ENCODE data around the gene EOLA2.

EOLA2 gene

GRCh38 chrX:149939905-149940673 lies 1.8 kb upstream of the EOLA2 start (continued):
- TF ChIP-seq CTCF (tag by site-specific recombination; IDR thresholded peaks at IDR 0.05), result no peak; the same call in 1 of the 2 replicates
- TF ChIP-seq SCRT2 (tag by site-specific recombination; IDR thresholded peaks at IDR 0.05), result no peak
- TF ChIP-seq, protein P1, sequence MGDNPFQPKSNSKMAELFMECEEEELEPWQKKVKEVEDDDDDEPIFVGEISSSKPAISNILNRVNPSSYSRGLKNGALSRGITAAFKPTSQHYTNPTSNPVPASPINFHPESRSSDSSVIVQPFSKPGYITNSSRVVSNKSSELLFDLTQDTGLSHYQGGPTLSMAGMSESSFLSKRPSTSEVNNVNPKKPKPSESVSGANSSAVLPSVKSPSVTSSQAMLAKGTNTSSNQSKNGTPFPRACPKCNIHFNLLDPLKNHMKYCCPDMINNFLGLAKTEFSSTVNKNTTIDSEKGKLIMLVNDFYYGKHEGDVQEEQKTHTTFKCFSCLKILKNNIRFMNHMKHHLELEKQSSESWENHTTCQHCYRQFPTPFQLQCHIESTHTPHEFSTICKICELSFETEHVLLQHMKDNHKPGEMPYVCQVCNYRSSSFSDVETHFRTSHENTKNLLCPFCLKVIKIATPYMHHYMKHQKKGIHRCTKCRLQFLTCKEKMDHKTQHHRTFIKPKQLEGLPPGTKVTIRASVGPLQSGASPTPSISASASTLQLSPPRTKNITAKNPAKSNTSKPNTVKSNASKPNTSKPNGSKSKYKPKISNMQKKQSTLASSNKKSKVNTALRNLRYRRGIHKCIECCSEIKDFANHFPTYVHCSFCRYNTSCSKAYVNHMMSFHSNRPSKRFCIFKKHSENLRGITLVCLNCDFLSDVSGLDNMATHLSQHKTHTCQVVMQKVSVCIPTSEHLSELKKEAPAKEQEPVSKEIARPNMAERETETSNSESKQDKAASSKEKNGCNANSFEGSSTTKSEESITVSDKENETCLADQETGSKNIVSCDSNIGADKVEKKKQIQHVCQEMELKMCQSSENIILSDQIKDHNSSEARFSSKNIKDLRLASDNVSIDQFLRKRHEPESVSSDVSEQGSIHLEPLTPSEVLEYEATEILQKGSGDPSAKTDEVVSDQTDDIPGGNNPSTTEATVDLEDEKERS (tag by site-specific recombination; IDR thresholded peaks at IDR 0.05), result no peak
- no peak for TF ChIP-seq ZNF777 (tag by site-specific recombination; IDR thresholded peaks at IDR 0.05; ENCODE audit: borderline replicate concordance)
- no peak for TF ChIP-seq ZNF521 (tag by site-specific recombination; IDR thresholded peaks at IDR 0.05)
- TF ChIP-seq, protein P2, sequence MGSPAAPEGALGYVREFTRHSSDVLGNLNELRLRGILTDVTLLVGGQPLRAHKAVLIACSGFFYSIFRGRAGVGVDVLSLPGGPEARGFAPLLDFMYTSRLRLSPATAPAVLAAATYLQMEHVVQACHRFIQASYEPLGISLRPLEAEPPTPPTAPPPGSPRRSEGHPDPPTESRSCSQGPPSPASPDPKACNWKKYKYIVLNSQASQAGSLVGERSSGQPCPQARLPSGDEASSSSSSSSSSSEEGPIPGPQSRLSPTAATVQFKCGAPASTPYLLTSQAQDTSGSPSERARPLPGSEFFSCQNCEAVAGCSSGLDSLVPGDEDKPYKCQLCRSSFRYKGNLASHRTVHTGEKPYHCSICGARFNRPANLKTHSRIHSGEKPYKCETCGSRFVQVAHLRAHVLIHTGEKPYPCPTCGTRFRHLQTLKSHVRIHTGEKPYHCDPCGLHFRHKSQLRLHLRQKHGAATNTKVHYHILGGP (tag by site-specific recombination; IDR thresholded peaks at IDR 0.05), result no peak
- peak; percentile 88 for TF ChIP-seq KLF7 (tag by site-specific recombination; IDR thresholded peaks at IDR 0.05; ENCODE audit: borderline replicate concordance)
- no peak; the same call in 1 of the 2 replicates for TF ChIP-seq ZNF146 (tag by site-specific recombination; IDR thresholded peaks at IDR 0.05)
- TF ChIP-seq SALL2 (tag by site-specific recombination; IDR thresholded peaks at IDR 0.05; ENCODE audit: borderline replicate concordance), result no peak
- TF ChIP-seq ATF2 (tag by site-specific recombination; IDR thresholded peaks at IDR 0.05; ENCODE audit: low read depth), result no peak
- no peak for TF ChIP-seq ZNF114 (tag by site-specific recombination; IDR thresholded peaks at IDR 0.05)
- 0 out of 2 replicates have a peak, but pooled peaks have one; percentile 32 for TF ChIP-seq ZNF692 (tag by site-specific recombination; IDR thresholded peaks at IDR 0.05)
- no peak for TF ChIP-seq ZNF211 (tag by site-specific recombination; IDR thresholded peaks at IDR 0.05; ENCODE audit: low read depth)
- TF ChIP-seq ZSCAN23 (tag by site-specific recombination; IDR thresholded peaks at IDR 0.05), result no peak
- TF ChIP-seq ZIC2 (tag by site-specific recombination; IDR thresholded peaks at IDR 0.05), result peak; percentile 14; the same call in 1 of the 2 replicates
- no peak for TF ChIP-seq ZNF121 (tag by site-specific recombination; IDR thresholded peaks at IDR 0.05)
- no peak for TF ChIP-seq ZNF175 (tag by site-specific recombination; IDR thresholded peaks at IDR 0.05)
- no peak for TF ChIP-seq ZNF658 (tag by site-specific recombination; IDR thresholded peaks at IDR 0.05)
- TF ChIP-seq ZNF560 (tag by site-specific recombination; IDR thresholded peaks at IDR 0.05; ENCODE audit: borderline replicate concordance), result no peak
- TF ChIP-seq ZBTB44 (tag by site-specific recombination; IDR thresholded peaks at IDR 0.05), result no peak
- no peak for TF ChIP-seq INSM2 (tag by site-specific recombination; IDR thresholded peaks at IDR 0.05)
- no peak for TF ChIP-seq ZNF555 (tag by site-specific recombination; conservative IDR thresholded peaks at IDR 0.05)
- TF ChIP-seq RBAK (tag by site-specific recombination; IDR thresholded peaks at IDR 0.05), result no peak
- TF ChIP-seq, protein P3, sequence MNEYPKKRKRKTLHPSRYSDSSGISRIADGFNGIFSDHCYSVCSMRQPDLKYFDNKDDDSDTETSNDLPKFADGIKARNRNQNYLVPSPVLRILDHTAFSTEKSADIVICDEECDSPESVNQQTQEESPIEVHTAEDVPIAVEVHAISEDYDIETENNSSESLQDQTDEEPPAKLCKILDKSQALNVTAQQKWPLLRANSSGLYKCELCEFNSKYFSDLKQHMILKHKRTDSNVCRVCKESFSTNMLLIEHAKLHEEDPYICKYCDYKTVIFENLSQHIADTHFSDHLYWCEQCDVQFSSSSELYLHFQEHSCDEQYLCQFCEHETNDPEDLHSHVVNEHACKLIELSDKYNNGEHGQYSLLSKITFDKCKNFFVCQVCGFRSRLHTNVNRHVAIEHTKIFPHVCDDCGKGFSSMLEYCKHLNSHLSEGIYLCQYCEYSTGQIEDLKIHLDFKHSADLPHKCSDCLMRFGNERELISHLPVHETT (tag by site-specific recombination; IDR thresholded peaks at IDR 0.05), result no peak
- no peak for TF ChIP-seq ZNF677 (tag by site-specific recombination; IDR thresholded peaks at IDR 0.05)
